H9 (cell line): ENCODE data around the gene SEC23B. TPM values are rescaled to one million over a fixed set of nuclear protein-coding genes. Genes with fewer than 3 reads are reported as not detected.

Experiments
- DNase-seq: peaks from one replicate; pipeline ENCODE4 v3.0.0-alpha.2; 2017
- H2AFZ ChIP-seq: one replicate; pipeline ENCODE4 v1.6.1; 2013; ENCODE audit warnings: mild to moderate bottlenecking, low read length, control low read depth, moderate library complexity
- H2AK5ac ChIP-seq: 2 replicates; pipeline ENCODE4 v1.6.1; 2013; ENCODE audit warnings: low read length, control low read depth, mixed read lengths; ENCODE audit not compliant: insufficient read length
- H2BK120ac ChIP-seq: one replicate; pipeline ENCODE4 v1.6.1; 2013; ENCODE audit warnings: low read depth, mild to moderate bottlenecking, low read length, control low read depth, inconsistent platforms; ENCODE audit not compliant: poor library complexity, severe bottlenecking
- H2BK12ac ChIP-seq: 2 replicates; pipeline ENCODE4 v1.6.1; 2013; ENCODE audit warnings: low read length, control low read depth, mixed read lengths, low read depth; ENCODE audit not compliant: insufficient read length
- H2BK15ac ChIP-seq: 2 replicates; pipeline ENCODE4 v1.6.1; 2013; ENCODE audit warnings: low read depth, low read length, control low read depth
- H2BK20ac ChIP-seq: one replicate; pipeline ENCODE4 v1.6.1; 2013; ENCODE audit warnings: low read depth, mild to moderate bottlenecking, low read length, control low read depth, inconsistent platforms; ENCODE audit not compliant: poor library complexity, severe bottlenecking
- H2BK5ac ChIP-seq: 2 replicates; pipeline ENCODE4 v1.6.1; 2013; ENCODE audit warnings: low read length, control low read depth, mixed read lengths; ENCODE audit not compliant: insufficient read length
- H3K14ac ChIP-seq: 2 replicates; pipeline ENCODE4 v1.6.1; 2013; ENCODE audit warnings: low read length, control low read depth; ENCODE audit not compliant: insufficient read depth
- H3K18ac ChIP-seq: 2 replicates; pipeline ENCODE4 v1.6.1; 2013; ENCODE audit warnings: low read depth, mild to moderate bottlenecking, mixed read lengths, low read length, control low read depth; ENCODE audit not compliant: insufficient read length
- H3K23ac ChIP-seq: 2 replicates; pipeline ENCODE4 v1.6.1; 2013; ENCODE audit warnings: low read length, control low read depth, mixed read lengths, low read depth; ENCODE audit not compliant: insufficient read length
- H3K23me2 ChIP-seq: 2 replicates; pipeline ENCODE4 v1.6.1; 2013; ENCODE audit warnings: low read depth, mild to moderate bottlenecking, mixed read lengths, low read length, control low read depth; ENCODE audit not compliant: insufficient read length, poor library complexity, severe bottlenecking
- H3K27ac ChIP-seq: 2 replicates; pipeline ENCODE4 v1.5.1; 2013; ENCODE audit warnings: low read length, control low read depth, mixed read lengths, low read depth; ENCODE audit not compliant: insufficient read length
- H3K27me3 ChIP-seq: 2 replicates; pipeline ENCODE4 v1.6.1; 2013; ENCODE audit warnings: low read length, control low read depth, inconsistent platforms; ENCODE audit not compliant: insufficient read depth
- H3K4ac ChIP-seq: 2 replicates; pipeline ENCODE4 v1.6.1; 2013; ENCODE audit warnings: low read depth, mild to moderate bottlenecking, control low read depth, inconsistent platforms, low read length, moderate library complexity
- H3K4me1 ChIP-seq: 2 replicates; pipeline ENCODE4 v1.6.1; 2013; ENCODE audit warnings: low read length, control low read depth, inconsistent platforms; ENCODE audit not compliant: insufficient read depth
- H3K4me2 ChIP-seq: 2 replicates; pipeline ENCODE4 v1.6.1; 2013; ENCODE audit warnings: low read length, control low read depth, mixed read lengths; ENCODE audit not compliant: insufficient read length, insufficient read depth
- H3K56ac ChIP-seq: 2 replicates; pipeline ENCODE4 v1.6.1; 2013; ENCODE audit warnings: low read depth, mild to moderate bottlenecking, mixed read lengths, low read length, control low read depth; ENCODE audit not compliant: insufficient read length
- H3K79me1 ChIP-seq: 2 replicates; pipeline ENCODE4 v1.6.1; 2013; ENCODE audit warnings: low read depth, mild to moderate bottlenecking, moderate library complexity, low read length, control low read depth, inconsistent platforms; ENCODE audit not compliant: insufficient read depth, poor library complexity, severe bottlenecking
- H3K79me2 ChIP-seq: 2 replicates; pipeline ENCODE4 v1.6.1; 2013; ENCODE audit warnings: low read length, control low read depth, inconsistent platforms; ENCODE audit not compliant: insufficient read depth
- H3K9ac ChIP-seq: 2 replicates; pipeline ENCODE4 v1.6.1; 2013; ENCODE audit warnings: low read length, control low read depth, mixed read lengths; ENCODE audit not compliant: insufficient read length; ENCODE audit errors: extremely low read depth
- H3K9me3 ChIP-seq: one replicate; pipeline ENCODE4 v1.6.1; 2013; ENCODE audit warnings: low read depth, low read length, inconsistent platforms; ENCODE audit not compliant: control insufficient read depth
- H3T11ph ChIP-seq: one replicate; pipeline ENCODE4 v1.6.1; 2013; ENCODE audit warnings: mild to moderate bottlenecking, low read length, control low read depth, inconsistent platforms
- H4K20me1 ChIP-seq: one replicate; pipeline ENCODE4 v1.6.1; 2013; ENCODE audit not compliant: control insufficient read depth, insufficient read length, insufficient read depth
- H4K5ac ChIP-seq: 2 replicates; pipeline ENCODE4 v1.6.1; 2013; ENCODE audit warnings: low read depth, mild to moderate bottlenecking, mixed read lengths, low read length, control low read depth; ENCODE audit not compliant: insufficient read length
- H4K8ac ChIP-seq: replicated peaks from 2 replicates; pipeline ENCODE4 v1.6.1; 2013; ENCODE audit warnings: low read length, control low read depth, mixed read lengths, low read depth; ENCODE audit not compliant: insufficient read length
- H4K91ac ChIP-seq: 2 replicates; pipeline ENCODE4 v1.6.1; 2013; ENCODE audit warnings: low read depth, mild to moderate bottlenecking, moderate library complexity, mixed read lengths, low read length, control low read depth; ENCODE audit not compliant: insufficient read length
- H3K27ac Mint-ChIP-seq, 3 experiments: 2 replicates in 2 of 3; 3 replicates in 1 of 3; pipeline ENCODE4 v1.8.0; 2020 to 2021; ENCODE audit warnings: mixed read lengths in 3 of 3, mild to moderate bottlenecking in 1 of 3, moderate library complexity in 1 of 3
- H3K27me3 Mint-ChIP-seq: 2 replicates; pipeline ENCODE4 v1.8.0; 2021; ENCODE audit warnings: low read depth, mild to moderate bottlenecking, moderate library complexity, mixed read lengths
- H3K36me3 Mint-ChIP-seq, 3 experiments: 2 replicates in 2 of 3; 3 replicates in 1 of 3; pipeline ENCODE4 v1.8.0; 2020 to 2021; ENCODE audit warnings: low read depth in 3 of 3, mixed read lengths in 3 of 3; ENCODE audit not compliant: insufficient read depth in 1 of 3
- H3K4me1 Mint-ChIP-seq, 2 experiments: 2 replicates each; pipeline ENCODE4 v1.8.0; 2020; ENCODE audit warnings: mixed read lengths in 2 of 2
- H3K4me3 Mint-ChIP-seq, 2 experiments: 2 replicates in 1 of 2; 3 replicates in 1 of 2; pipeline ENCODE4 v1.8.0; 2020 to 2021; ENCODE audit warnings: mild to moderate bottlenecking in 2 of 2, mixed read lengths in 2 of 2, moderate library complexity in 1 of 2
- H3K9me3 Mint-ChIP-seq, 2 experiments: 2 replicates in 1 of 2; 3 replicates in 1 of 2; pipeline ENCODE4 v1.8.0; 2020; ENCODE audit warnings: mild to moderate bottlenecking in 2 of 2, mixed read lengths in 2 of 2, moderate library complexity in 1 of 2
- microRNA-seq: library from miRNA; unstranded; fragments of <30 nt; microRNA quantifications from one replicate; pipeline ENCODE4, GENCODE V29; 2020; ENCODE audit warnings: borderline microRNAs expressed
- total RNA-seq: library from RNA; stranded (reverse); gene quantifications from 2 replicates; pipeline ENCODE4 v1.2.1, GENCODE V29; 2021
- TF ChIP-seq, protein P1 (sequence below): fragments of 200-600 bp; sonication (generic); conservative IDR thresholded peaks from 3 replicates; pipeline ENCODE4 v1.8.0; 2021; ENCODE audit warnings: antibody characterized with exemption, mild to moderate bottlenecking

SEC23B gene
- total RNA-seq, 1 experiment from 2014 or later = 65.9 TPM

DNA sequence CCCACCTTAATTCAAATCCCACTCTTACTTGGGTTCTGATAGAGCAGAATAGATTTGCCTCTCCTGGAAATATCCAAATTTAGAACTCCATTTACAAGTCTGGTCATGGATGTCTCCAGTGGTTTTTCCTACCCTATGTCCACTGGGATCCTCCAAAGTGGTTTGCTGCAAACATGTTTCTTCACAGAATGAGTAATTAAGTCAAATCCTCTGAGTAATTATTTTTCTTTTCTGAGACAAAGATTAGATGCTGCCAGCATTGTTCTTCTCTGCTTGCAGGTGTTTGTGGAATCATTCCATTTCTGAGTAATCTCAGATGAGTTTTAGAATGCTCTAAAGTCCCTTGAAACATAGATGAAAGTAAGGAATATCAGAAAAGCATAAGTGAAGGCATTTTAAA lies 102.0 kb downstream of the SEC23B start:
- Histone ChIP-seq H3K56ac (no peak overlapping the region), H3K27ac (no peak overlapping the region), H3K4me1 (0 out of 2 replicates have a peak, but pooled peaks cover 2% of the 10 kb centered on the region), H2BK20ac (no peak overlapping the region), H2AK5ac (no peak overlapping the region), H3K14ac (no peak overlapping the region), H2BK12ac (no peak overlapping the region), H3K9me3 (no peaks in the 10 kb centered on the region), H2BK15ac (no peak overlapping the region), H3K9ac (no peak overlapping the region), H4K20me1 (no peaks in the 10 kb centered on the region), H3K4ac (no peak overlapping the region), H3K18ac (no peak overlapping the region), H3K27me3 (no peaks in the 10 kb centered on the region), H3T11ph (no peak overlapping the region), H4K5ac (no peak overlapping the region), H3K79me2 (no peaks in the 10 kb centered on the region), H3K4me2 (no peak overlapping the region), H3K79me1 (no peaks in the 10 kb centered on the region), H2BK5ac (no peak overlapping the region), H3K23ac (no peak overlapping the region), H3K23me2 (no peaks in the 10 kb centered on the region), H4K8ac (no peak overlapping the region), H2AFZ (no peak overlapping the region), H4K91ac (no peak overlapping the region), H2BK120ac (no peak overlapping the region)
- Mint-ChIP-seq H3K9me3 (no peaks in the 10 kb centered on the region), H3K4me1 (peaks cover 3 to 10% of the 10 kb centered on the region in 2 experiments), H3K4me3 (no peak overlapping the region), H3K27ac (no peak overlapping the region), H3K36me3 (peaks cover 0 to 10% (median 4%) of the 10 kb centered on the region in 3 experiments; a peak in 4 of 7 replicates), H3K27me3 (no peaks in the 10 kb centered on the region)
- TF ChIP-seq, protein P1, sequence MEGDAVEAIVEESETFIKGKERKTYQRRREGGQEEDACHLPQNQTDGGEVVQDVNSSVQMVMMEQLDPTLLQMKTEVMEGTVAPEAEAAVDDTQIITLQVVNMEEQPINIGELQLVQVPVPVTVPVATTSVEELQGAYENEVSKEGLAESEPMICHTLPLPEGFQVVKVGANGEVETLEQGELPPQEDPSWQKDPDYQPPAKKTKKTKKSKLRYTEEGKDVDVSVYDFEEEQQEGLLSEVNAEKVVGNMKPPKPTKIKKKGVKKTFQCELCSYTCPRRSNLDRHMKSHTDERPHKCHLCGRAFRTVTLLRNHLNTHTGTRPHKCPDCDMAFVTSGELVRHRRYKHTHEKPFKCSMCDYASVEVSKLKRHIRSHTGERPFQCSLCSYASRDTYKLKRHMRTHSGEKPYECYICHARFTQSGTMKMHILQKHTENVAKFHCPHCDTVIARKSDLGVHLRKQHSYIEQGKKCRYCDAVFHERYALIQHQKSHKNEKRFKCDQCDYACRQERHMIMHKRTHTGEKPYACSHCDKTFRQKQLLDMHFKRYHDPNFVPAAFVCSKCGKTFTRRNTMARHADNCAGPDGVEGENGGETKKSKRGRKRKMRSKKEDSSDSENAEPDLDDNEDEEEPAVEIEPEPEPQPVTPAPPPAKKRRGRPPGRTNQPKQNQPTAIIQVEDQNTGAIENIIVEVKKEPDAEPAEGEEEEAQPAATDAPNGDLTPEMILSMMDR = no peak
- DNase-seq = no peak

Small RNA genes lying within 50 kb of the gene (microRNA-seq; reads per million reads assigned to microRNA genes)
- gene MIR3192 = not detected

Other genes with a start within 250 kb of the SEC23B start
- 10.1 and 11.0 TPM in 2 replicates for gene ZNF133, start 219.4 kb upstream of the SEC23B start, total RNA-seq
- 9.6 and 10.5 TPM in 2 replicates for gene DZANK1, start 40.9 kb upstream of the SEC23B start, total RNA-seq
- 16.1 and 17.6 TPM in 2 replicates for gene POLR3F, start 40.5 kb upstream of the SEC23B start, total RNA-seq
- 12.0 TPM in 2 replicates for gene RBBP9, start 10.7 kb upstream of the SEC23B start, total RNA-seq
- 66.5 and 75.9 TPM in 2 replicates for gene SMIM26, start 59.5 kb downstream of the SEC23B start, total RNA-seq
- gene DTD1, start 80.1 kb downstream of the SEC23B start, total RNA-seq = 59.5 and 62.0 TPM in 2 replicates